GM18520 (cell line): ENCODE measurements around the gene PEMT.
A peak's percentile ranks its signal among the peaks of the same experiment; 100 is the strongest.

ENCODE experiments used
- ATAC-seq: cut with Tn5 transposase; IDR thresholded peaks from one replicate; pipeline ENCODE4 v1.9.1; 2021; ENCODE audit not compliant: unreplicated experiment

PEMT gene

DNA sequence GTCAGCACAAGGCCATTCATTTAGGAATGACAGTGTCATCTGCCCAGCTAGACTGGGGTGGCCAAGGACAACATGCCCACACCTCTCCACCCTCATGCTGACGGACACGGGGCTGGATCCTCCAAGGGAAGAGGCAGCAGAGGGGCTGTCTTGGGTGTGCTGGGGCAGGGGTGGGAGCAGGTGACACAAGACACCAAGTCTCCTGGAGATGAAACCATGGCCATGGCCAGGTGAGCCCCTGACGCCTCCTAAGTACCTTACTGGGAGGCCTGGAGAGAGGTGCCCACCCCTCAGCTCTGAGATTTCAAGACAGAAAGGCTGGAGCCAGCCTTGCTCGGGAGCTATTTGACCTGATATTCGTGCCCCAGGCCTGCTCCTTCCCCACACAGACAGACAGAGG lies 86.4 kb downstream of the PEMT start:
- ATAC-seq, result no peak

DNA sequence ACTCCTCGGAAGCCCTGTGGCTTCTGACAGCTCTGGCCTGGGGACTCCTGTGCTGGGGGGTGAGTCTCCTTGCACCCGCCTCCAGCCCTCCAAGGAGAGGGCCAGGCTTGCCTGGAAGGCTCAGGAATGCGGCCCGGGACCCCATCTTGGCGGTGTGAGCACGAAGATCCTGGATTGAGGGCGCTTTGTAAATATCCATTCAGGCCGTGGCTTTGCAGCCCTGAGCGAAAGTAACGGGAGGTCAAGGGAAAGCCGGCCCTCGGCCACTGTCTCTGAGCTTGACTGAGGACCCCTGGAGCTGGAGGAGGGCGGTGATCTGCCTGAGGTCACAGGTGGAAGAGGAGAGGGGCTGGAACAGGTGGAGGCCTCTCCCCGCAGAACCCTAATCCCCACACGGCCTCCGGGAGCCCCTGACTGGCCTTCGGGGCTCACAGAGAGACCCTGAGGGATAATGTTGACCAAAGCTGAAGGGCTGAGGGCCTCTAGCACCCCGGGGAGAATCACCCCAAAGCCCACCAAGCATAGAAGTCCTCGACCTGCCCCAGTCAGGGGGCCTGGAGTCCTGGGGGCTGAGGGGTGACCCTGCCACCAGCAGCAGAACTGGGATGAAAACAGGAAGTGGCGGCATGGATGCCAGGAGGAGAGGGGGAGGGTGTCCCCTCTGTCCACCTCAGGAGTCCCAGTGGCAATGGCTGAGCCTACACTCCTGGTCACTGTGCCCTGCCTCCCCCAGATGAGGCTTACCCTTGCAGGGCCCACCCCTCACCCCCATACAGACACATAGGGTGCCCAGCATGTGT lies 87.0 kb downstream of the PEMT start:
- ATAC-seq, result no peak

DNA sequence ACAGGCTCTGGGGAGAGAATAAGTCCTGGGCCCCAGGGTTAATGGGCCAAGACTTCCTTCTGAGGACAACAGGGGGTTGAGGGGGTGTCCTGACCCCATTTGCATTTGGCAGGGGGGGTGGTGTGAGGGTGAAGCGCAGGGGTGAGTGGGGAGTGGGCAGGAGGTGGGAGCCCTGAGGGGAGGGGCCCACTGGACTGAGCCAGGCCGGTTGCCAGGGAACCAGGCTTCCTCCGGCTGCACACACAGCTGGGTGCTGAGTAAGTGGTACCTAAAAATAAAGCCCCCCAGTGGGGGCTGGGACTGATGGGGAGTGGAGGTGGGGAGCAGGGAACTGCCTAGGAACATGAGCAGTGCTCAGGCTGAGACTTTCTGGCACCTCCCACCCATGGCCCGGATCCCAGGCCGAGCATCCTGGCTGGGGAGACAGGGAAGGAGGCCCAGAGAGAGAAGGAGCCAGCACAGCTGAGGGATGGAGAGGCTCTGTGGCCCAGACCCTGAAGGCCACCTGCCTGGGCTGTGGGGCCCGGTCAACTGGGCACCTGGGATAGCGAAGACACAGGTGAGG lies 87.9 kb downstream of the PEMT start:
- no peak for ATAC-seq

GRCh38 chr17:17502741-17503565 lies 88.6 kb downstream of the PEMT start:
- no peak for ATAC-seq

DNA sequence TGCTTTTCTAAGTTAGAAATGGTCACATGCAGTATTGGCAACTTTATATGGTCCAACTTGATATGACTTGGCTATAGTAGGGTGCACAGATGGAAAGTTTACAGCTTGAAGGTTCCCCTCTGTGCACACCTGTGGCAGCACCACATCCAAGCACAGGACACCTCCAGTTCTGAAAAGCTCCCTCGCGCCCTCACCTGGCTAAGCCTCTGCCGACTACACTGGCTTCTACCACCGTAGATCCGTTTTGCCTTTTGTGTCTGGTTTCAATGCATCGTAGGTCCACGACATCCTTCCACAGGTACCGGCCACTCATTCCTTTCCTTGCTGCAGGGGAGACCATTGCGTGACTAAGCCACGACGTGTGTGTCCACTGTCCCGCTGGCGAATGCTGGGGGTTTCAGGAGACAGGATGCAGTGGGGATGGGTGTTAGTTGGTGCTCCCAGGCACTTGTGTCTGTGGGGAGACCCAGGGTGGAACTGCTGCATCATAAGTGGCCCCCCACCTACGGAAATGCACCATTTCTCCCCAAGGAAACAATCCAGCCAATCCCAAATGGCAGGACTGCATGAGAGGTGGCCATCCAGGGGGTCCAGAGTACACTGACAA lies 90.4 kb downstream of the PEMT start:
- ATAC-seq, result no peak

GRCh38 chr17:17499402-17500145 lies 91.9 kb downstream of the PEMT start:
- no peak for ATAC-seq

GRCh38 chr17:17498606-17499301 lies 92.8 kb downstream of the PEMT start:
- no peak for ATAC-seq

GRCh38 chr17:17497845-17498520 lies 93.5 kb downstream of the PEMT start:
- no peak for ATAC-seq

DNA sequence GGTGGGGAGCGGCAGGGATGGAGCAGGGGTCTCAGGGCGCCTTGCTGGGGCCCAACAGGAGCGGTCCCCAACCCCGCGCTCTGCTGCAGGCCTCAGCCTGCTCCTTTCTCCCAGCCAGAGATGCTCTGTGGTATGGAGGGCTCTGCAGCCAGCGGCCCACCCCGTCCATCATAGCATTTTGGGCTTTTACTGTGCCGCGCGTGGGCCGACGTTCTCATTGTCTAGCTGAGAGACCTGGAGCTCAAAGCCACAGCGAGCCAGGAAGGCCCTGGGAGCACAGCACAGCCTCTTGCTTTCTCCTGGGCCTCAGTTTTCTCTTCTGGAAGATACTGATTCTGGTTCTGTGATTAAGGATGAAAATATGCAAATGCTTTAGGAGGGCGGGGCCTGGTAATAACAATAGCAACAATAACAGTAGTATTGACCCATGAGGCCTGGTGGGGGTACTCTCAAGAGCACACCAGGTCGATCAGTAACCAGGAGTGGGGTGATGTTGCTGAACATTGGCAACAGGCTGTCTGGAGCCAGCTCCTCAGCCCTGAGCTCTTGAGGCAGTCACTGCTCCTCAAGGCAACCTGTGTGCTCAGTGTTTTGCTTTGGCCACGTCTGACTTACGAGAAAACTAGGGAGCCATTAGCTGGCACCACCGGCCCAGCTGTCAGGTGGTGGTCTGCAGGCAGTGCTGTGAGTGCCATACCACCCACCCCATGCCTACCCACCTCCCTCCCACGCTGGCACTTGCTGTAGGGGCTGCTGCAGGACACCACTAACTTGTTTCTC lies 94.3 kb downstream of the PEMT start:
- no peak for ATAC-seq

DNA sequence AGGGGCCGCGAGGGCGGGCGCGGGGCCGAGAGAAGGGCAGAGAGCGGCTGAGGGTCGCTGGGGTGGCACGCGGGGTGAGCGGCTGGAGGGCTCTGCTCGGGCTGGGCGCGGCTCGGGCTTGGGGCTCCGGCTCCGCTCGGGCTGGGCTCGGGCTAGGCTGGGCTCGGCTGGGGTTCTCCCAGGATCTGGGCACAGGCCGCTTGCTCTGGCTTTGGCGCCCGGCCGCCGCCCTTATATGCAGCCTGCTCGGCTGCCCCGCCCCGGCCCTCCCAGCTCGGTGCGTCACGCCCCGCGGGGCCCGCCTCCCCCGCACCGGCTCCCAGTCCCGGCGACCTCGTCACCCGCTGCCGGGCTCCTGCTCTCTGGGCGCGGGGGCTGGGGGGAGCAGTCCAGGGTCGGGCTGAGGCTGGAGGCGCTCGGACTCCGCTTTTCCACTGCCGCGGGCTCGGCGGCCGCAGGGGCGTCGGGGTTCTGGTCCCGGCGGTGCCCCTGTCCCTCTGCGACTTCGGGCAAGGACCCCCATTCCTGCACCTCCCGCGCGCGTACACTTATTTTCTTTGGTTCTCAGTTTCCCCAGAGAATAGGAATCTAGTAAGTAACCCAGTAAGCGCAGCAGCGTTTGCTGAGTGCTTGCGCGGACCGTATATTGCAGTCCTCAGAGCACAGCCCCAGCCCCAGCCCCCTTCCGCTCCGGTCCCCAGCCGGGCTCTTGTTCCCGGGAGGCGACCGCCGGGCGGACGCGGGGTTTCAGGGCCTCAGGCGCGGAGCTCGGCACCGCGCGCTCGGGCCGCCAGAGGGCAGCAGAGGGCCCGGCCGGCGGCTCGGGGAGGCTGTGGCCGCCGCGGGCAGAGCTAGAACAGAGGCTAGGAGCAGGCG lies 95.1 kb downstream of the PEMT start, which contains the start of gene RASD1:
TSS of gene RASD1 (minus strand) at position 207 of the 876 bp plus-strand sequence. CDS start 214 bp downstream, outside the sequence.
- peak; percentile 38 for ATAC-seq

DNA sequence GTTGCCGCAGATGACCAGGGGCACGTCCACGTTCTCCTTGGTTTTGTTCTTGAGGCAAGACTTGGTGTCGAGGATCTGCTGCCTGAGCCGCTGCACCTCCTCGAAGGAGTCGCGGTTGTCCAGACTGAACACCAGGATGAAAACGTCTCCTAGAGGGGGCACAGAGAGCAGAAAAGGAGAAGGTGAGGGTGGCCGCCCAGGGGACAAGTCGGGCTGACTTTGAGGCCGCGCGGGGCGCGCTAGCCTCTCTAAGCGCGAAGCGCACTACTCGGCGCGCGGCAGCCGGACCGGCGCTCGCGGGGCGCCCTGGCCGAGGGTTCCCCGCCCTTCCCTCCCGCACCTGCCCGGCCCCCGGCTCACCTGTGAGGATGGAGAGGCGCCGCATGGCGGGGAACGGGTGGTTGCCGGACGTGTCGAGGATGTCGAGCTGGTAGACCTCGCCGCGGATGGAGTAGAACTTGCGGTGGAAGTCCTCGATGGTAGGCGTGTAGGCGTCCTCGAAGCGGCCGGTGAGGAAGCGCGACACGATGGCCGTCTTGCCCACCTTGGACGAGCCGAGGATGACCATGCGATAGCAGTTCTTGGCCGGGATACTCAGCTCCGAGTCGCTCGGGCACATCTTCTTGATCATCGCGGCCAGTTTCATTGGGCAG lies 95.8 kb downstream of the PEMT start:
- no peak for ATAC-seq

GRCh38 chr17:17494870-17495535 lies 96.5 kb downstream of the PEMT start:
- no peak for ATAC-seq

- no peak for ATAC-seq
Observed at GRCh38 chr17:17494499-17494869, 97.0 kb downstream of the PEMT start.

- no peak for ATAC-seq
Observed at GRCh38 chr17:17493986-17494466, 97.5 kb downstream of the PEMT start.

GRCh38 chr17:17493249-17493985 lies 98.1 kb downstream of the PEMT start:
- ATAC-seq, result no peak

DNA sequence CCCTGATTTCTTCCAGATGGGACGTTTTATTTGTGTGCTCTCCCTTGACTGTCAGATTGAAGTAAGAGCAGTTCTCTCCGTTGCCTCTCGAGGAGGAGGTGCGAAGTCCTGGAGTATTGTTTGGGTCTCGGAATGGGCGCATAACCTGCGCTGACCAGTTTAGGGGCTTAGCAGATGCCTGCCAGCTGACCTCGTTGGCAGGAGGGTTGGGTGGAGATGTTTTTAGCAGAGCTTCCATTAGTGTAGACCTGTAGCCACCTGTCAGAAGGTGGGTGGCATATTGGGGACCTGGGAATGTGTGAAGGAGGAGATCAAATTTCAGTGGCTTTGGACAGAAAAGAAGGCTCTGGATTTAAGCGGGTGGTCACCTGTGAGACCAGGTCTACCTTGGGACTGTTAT lies 98.9 kb downstream of the PEMT start:
- no peak for ATAC-seq
